PC-3 (cell line): ENCODE data around the gene LMBRD1. TPM values are rescaled to one million over a fixed set of nuclear protein-coding genes. Genes with fewer than 3 reads are reported as not detected.
A peak's percentile ranks its signal among the peaks of the same experiment; 100 is the strongest.

Experiments used
- ATAC-seq: fragments of 200-7000 bp; cut with Tn5 transposase; 2 replicates; pipeline ENCODE4 v1.9.1; 2020; ENCODE audit warnings: mild to moderate bottlenecking, moderate library complexity
- BruUV-seq: library from RNA; stranded (reverse); fragments of 400-500 nt; replicated peaks from 2 replicates; lab custom pipeline; 2021; lab: Mats Ljungman, UMichigan
- CTCF ChIA-PET: fragments of 300-600 bp; sonication (Branson Sonifier 250); formaldehyde crosslinking; loops from one replicate; lab custom pipeline; 2022; ENCODE audit warnings: antibody characterized with exemption; lab: Charles Lee
- POLR2A ChIA-PET: fragments of 300-600 bp; sonication (Branson Sonifier 250); formaldehyde crosslinking; loops from one replicate; lab custom pipeline; 2022; ENCODE audit warnings: antibody characterized with exemption; ENCODE audit not compliant: unreplicated experiment; lab: Charles Lee
- DNase-seq: peaks from one replicate; pipeline ENCODE4 v3.0.0-alpha.2; 2015
- H2AFZ ChIP-seq: fragments of 300-600 bp; sonication (generic); 2 replicates; pipeline ENCODE4 v1.6.0; 2016; ENCODE audit warnings: antibody characterized with exemption, low read length
- H3F3A ChIP-seq: fragments of 300-600 bp; sonication (generic); one replicate; pipeline ENCODE4 v1.6.0; 2017; ENCODE audit warnings: antibody characterized with exemption, low read length, control low read depth, mild to moderate bottlenecking; ENCODE audit not compliant: unreplicated experiment
- H3K27ac ChIP-seq: fragments of 300-600 bp; sonication (generic); 2 replicates; pipeline ENCODE4 v1.5.1; 2016; ENCODE audit warnings: mild to moderate bottlenecking, low read length
- H3K27me3 ChIP-seq: fragments of 300-600 bp; sonication (generic); 2 replicates; pipeline ENCODE4 v1.6.1; 2016; ENCODE audit warnings: low read length, mixed read lengths
- H3K36me3 ChIP-seq: fragments of 300-600 bp; sonication (generic); 2 replicates; pipeline ENCODE4 v1.6.1; 2016; ENCODE audit warnings: low read depth, mixed run types, low read length, mixed read lengths
- H3K4me1 ChIP-seq: fragments of 300-600 bp; sonication (generic); 2 replicates; pipeline ENCODE4 v1.5.1; 2016; ENCODE audit warnings: low read length; ENCODE audit not compliant: insufficient read depth
- H3K4me2 ChIP-seq: fragments of 300-600 bp; sonication (generic); 2 replicates; pipeline ENCODE4 v1.6.0; 2016; ENCODE audit warnings: low read length
- H3K4me3 ChIP-seq: fragments of 300-600 bp; sonication (generic); 2 replicates; pipeline ENCODE4 v1.5.1; 2016; ENCODE audit warnings: mild to moderate bottlenecking, low read length, mixed read lengths
- H3K79me2 ChIP-seq: fragments of 300-600 bp; sonication (generic); 2 replicates; pipeline ENCODE4 v1.6.1; 2017; ENCODE audit warnings: low read length, mixed read lengths
- H3K9ac ChIP-seq: fragments of 300-600 bp; sonication (generic); 2 replicates; pipeline ENCODE4 v1.6.0; 2016; ENCODE audit warnings: mild to moderate bottlenecking, low read length
- H3K9me2 ChIP-seq: fragments of 300-600 bp; sonication (generic); replicated peaks from 2 replicates; pipeline ENCODE4 v1.6.1; 2016; ENCODE audit warnings: mixed run types, low read length, mixed read lengths
- H3K9me3 ChIP-seq: fragments of 300-600 bp; sonication (generic); 2 replicates; pipeline ENCODE4 v1.6.1; 2016; ENCODE audit warnings: low read length, mixed read lengths
- H4K20me1 ChIP-seq: fragments of 300-600 bp; sonication (generic); 2 replicates; pipeline ENCODE4 v1.6.1; 2016; ENCODE audit warnings: low read length, mixed read lengths
- EZH2 ChIP-seq: fragments of 300-600 bp; sonication (generic); IDR thresholded peaks from one replicate; pipeline ENCODE4 v1.6.1; 2017; ENCODE audit warnings: antibody characterized with exemption, mild to moderate bottlenecking, low read length; ENCODE audit not compliant: unreplicated experiment
- EZH2phosphoT487 ChIP-seq: fragments of 300-600 bp; sonication (generic); IDR thresholded peaks from 2 replicates; pipeline ENCODE4 v1.6.1; 2018; ENCODE audit warnings: mild to moderate bottlenecking, antibody characterized with exemption, low read length, borderline replicate concordance
- intact Hi-C: fragments of 100-400 bp; cut with micrococcal nuclease; formaldehyde crosslinking; loops from 2 replicates; pipeline ENCODE4 v1.9.0; 2023
- total RNA-seq: library from RNA; depleted of rRNA; stranded (reverse); fragments of >200 nt; gene quantifications from 2 replicates; pipeline ENCODE4 v1.2.3, GENCODE V29; 2014
- TF ChIP-seq, protein P1 (sequence below): fragments of 300-600 bp; sonication (generic); conservative IDR thresholded peaks from 2 replicates; pipeline ENCODE4 v1.5.1; 2017; ENCODE audit warnings: antibody characterized with exemption, low read depth, mild to moderate bottlenecking, low read length

Gene LMBRD1
- total RNA-seq, 1 experiment from 2014 or later: 5.4 TPM

DNA sequence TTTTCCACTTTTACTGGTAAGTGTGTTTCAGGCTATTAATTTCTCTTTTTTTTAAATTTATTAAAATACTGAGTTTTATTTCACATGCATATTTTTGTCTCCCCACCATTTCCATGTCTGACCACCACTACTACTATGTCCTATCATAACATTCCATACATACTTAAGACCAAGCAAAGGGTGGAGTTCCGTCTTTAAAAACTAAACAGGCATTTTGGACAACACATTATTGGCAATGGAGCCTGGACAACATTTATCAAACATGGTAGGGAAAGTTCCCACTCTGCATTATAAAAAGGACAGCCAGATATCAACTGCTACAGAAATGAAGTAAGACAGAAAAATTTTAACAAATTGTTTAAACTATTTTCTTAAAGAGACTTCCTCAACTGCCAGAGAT is 91.9 kb downstream of the LMBRD1 start:
- H3K4me2 ChIP-seq: no peak overlapping the region
- no peaks in the 10 kb centered on the region for H4K20me1 ChIP-seq
- no peaks in the 10 kb centered on the region for H3K9me2 ChIP-seq
- no peaks in the 10 kb centered on the region for H3K9me3 ChIP-seq
- no peaks in the 10 kb centered on the region for H3K27me3 ChIP-seq
- ChIA-PET POLR2A (no interaction called here), CTCF (no interaction called here)
- H3K4me1 ChIP-seq: no peaks in the 10 kb centered on the region
- TF ChIP-seq EZH2 (no peak), EZH2phosphoT487 (no peak)
- TF ChIP-seq, protein P1, sequence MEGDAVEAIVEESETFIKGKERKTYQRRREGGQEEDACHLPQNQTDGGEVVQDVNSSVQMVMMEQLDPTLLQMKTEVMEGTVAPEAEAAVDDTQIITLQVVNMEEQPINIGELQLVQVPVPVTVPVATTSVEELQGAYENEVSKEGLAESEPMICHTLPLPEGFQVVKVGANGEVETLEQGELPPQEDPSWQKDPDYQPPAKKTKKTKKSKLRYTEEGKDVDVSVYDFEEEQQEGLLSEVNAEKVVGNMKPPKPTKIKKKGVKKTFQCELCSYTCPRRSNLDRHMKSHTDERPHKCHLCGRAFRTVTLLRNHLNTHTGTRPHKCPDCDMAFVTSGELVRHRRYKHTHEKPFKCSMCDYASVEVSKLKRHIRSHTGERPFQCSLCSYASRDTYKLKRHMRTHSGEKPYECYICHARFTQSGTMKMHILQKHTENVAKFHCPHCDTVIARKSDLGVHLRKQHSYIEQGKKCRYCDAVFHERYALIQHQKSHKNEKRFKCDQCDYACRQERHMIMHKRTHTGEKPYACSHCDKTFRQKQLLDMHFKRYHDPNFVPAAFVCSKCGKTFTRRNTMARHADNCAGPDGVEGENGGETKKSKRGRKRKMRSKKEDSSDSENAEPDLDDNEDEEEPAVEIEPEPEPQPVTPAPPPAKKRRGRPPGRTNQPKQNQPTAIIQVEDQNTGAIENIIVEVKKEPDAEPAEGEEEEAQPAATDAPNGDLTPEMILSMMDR: no peak
- H3F3A ChIP-seq: no peaks in the 10 kb centered on the region
- no peaks in the 10 kb centered on the region for H3K36me3 ChIP-seq
- H3K27ac ChIP-seq: no peak overlapping the region
- intact Hi-C loops: no loop called here
- H3K9ac ChIP-seq: no peak overlapping the region
- ATAC-seq (no peak), DNase-seq (no peak)
- no peak overlapping the region for H2AFZ ChIP-seq
- BruUV-seq: no TSS peak
- no peaks in the 10 kb centered on the region for H3K79me2 ChIP-seq
- H3K4me3 ChIP-seq: no peak overlapping the region

- Histone ChIP-seq H3K27me3 (no peaks in the 10 kb centered on the region), H4K20me1 (no peaks in the 10 kb centered on the region), H3K4me2 (no peak overlapping the region), H3K9me2 (no peaks in the 10 kb centered on the region), H2AFZ (no peak overlapping the region), H3K4me1 (no peaks in the 10 kb centered on the region), H3K4me3 (no peak overlapping the region), H3K36me3 (no peaks in the 10 kb centered on the region), H3K27ac (no peak overlapping the region), H3K9me3 (no peaks in the 10 kb centered on the region), H3K9ac (no peak overlapping the region), H3F3A (no peaks in the 10 kb centered on the region), H3K79me2 (no peaks in the 10 kb centered on the region)
- no peak for TF ChIP-seq EZH2phosphoT487
- no peak for TF ChIP-seq EZH2
- TF ChIP-seq, protein P1: no peak
- ATAC-seq (no peak), DNase-seq (no peak)
- BruUV-seq: no TSS peak
- POLR2A ChIA-PET: no interaction called here
- CTCF ChIA-PET: no interaction called here
- intact Hi-C loops: loop anchor here (5.0 kb wide), 1 partner anchor 107 kb away; no protein-coding TSS in a partner anchor
Observed at GRCh38 chr6:69699655-69700054, 97.2 kb downstream of the LMBRD1 start.

- TF ChIP-seq EZH2: no peak
- TF ChIP-seq, protein P1: no peak
- no peak for TF ChIP-seq EZH2phosphoT487
- no TSS peak for BruUV-seq
- Histone ChIP-seq H3K9me3 (no peaks in the 10 kb centered on the region), H3K4me3 (no peak overlapping the region), H3K9ac (no peak overlapping the region), H3K27ac (no peak overlapping the region), H3K4me2 (no peak overlapping the region), H3K4me1 (no peaks in the 10 kb centered on the region), H4K20me1 (no peaks in the 10 kb centered on the region), H3F3A (no peaks in the 10 kb centered on the region), H3K36me3 (no peaks in the 10 kb centered on the region), H3K79me2 (no peaks in the 10 kb centered on the region), H2AFZ (no peak overlapping the region), H3K9me2 (no peaks in the 10 kb centered on the region), H3K27me3 (no peaks in the 10 kb centered on the region)
- intact Hi-C loops: loop anchor here (5.0 kb wide), 1 partner anchor 104 kb away; no protein-coding TSS in a partner anchor
- ChIA-PET POLR2A (no interaction called here), CTCF (no interaction called here)
- DNase-seq (peak; percentile 17), ATAC-seq (peak; percentile 58)
Observed at GRCh38 chr6:69696273-69696672, 100.5 kb downstream of the LMBRD1 start.
